ENCODE measurements around the gene INCA1.

Gene INCA1

DNA sequence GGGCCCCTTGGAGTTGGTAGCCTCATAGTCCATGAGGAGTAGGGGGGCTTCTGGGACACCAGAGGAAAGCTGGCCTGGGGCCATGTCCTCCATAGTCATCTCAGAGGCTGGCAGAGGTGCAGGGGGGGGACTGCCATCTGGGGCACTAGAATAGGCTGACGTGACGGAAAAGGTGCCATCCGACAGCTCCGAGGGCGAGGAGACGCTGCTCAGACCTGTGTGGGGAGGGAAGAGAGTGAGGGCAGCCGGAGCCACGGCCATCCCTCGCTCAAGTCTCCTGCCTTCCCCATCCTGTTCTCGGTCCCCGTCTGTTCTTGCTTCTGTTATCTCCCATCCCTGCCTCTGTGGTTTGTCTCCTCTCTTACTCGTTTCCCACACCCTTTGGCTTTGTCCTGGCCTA, 25.0 kb downstream of the INCA1 start:
- in situ Hi-C loops (cut with MboI; ENCODE audit: low sequenced_read_pairs), result no loop called here

DNA sequence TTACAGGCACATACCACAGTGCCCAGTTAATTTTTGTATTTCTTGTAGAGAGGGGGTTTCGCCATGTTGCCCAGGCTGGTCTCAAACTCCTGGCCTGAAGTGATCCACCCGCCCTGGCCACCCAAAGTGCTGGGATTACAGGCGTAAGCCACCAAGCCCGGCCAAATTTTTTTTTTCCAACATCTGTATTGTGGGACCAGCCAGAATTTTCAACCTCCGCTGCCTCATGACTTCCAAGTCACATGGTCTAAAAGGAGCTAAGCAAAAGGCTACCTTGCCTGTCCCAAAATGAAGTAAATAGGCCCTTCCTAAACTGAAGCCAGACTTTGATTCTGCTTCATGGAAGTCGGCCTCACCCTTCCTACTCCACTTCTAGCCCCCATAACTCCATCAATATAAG, 25.5 kb downstream of the INCA1 start:
- in situ Hi-C loops (cut with MboI; ENCODE audit: low sequenced_read_pairs), result no loop called here

DNA sequence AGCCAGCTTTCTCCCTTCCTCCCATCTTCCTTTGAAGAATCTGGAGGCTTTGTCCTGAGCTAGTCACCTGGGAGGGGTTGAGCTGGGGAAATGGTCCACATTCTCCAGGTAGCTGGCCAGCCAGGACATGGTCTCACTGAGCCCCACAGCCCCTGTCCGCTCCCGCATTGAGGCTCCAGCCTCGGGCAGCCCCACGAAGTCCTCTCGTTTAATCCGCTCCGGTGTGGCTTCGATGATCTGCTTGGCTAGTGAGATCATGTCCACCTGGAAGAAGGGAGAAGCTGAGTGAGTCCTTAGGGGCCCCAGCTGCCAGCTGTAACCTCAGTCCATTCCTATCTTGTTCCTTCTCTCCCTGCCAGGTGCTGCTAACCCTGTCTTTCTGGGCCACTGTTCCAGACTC, 27.0 kb downstream of the INCA1 start:
- in situ Hi-C loops (cut with MboI; ENCODE audit: low sequenced_read_pairs), result no loop called here

DNA sequence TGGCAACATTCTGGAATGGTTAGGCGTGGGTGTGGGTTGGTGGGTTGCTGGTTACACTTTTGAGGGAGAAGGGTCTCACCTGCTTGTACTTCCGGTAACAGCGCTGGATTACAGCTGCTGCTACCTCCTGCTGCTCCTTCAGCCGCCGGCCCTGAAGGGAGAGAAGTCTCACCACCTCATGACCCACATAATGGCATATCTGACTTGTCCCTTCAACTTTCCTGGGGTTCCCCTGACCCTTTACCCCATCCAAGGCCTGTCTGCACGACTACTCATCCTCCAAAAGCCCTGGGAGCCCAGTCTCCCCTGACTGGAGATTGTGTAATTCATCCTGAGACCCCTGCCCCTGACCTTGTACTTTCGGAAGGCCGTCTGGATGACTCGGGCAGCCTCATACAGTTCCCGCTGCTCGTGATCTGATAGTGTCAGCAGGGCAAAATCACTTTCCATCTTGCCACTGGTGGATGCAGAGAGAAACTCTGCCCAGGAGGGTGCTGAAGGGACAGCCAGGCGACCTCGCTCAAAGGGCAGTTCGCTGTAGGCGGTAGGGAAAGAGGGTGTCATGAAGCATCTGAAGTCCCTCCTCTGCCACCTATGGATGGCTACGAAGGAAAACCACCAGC, 27.7 kb downstream of the INCA1 start:
- in situ Hi-C loops (cut with MboI; ENCODE audit: low sequenced_read_pairs), result no loop called here

DNA sequence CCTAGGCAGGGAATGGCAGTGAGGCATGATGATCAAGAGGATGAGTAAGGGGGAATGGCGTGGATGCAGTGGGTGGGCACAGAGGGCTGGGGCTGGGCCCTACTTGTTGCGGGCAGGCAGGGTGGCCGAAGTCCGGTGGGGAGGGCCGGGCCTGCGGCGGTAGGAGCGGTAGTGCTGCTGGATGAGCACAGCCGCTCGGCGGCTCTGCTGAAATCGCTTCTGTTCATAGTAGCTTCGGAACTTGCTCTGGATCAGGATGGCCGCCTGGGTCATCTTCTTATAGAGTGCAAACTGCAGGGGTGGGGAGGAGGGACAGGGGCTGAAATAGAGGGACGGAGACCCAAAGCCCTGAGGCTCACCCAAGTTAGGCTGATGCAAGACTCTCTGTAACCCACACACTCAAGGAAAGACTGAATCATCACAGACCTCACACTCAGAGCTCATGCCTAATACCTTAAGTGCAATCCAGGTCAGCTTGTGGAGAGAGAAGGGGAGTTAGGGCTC, 28.2 kb downstream of the INCA1 start:
- in situ Hi-C loops (cut with MboI; ENCODE audit: low sequenced_read_pairs), result no loop called here

DNA sequence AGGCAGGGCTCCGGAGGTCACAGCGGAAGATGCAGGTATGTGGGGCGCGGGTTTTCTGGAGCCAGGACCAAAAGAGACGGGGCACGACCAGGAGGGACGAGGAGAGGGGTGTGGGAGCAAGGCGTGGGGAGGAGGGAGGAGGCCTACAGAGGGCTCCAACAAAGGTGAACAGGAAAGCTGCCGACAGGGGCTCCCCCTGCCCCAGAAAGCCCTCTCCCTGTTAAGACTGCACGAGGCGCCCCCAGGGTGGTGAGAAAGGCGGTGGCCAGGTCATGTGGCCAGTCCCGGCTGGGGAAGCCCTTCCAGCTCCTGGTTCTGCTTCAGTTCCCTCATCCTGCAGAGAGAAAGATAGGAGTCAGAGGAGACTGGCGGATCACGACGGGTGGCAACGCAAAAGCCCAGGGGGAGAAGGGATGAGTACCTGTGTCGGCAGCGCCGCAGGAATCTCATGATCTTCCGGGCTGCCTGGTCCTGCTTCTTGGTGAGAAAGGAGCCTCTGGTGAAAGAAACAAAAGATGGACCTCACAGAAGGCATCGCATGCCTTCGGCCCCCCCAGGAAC, 28.8 kb downstream of the INCA1 start:
- in situ Hi-C loops (cut with MboI; ENCODE audit: low sequenced_read_pairs), result no loop called here

DNA sequence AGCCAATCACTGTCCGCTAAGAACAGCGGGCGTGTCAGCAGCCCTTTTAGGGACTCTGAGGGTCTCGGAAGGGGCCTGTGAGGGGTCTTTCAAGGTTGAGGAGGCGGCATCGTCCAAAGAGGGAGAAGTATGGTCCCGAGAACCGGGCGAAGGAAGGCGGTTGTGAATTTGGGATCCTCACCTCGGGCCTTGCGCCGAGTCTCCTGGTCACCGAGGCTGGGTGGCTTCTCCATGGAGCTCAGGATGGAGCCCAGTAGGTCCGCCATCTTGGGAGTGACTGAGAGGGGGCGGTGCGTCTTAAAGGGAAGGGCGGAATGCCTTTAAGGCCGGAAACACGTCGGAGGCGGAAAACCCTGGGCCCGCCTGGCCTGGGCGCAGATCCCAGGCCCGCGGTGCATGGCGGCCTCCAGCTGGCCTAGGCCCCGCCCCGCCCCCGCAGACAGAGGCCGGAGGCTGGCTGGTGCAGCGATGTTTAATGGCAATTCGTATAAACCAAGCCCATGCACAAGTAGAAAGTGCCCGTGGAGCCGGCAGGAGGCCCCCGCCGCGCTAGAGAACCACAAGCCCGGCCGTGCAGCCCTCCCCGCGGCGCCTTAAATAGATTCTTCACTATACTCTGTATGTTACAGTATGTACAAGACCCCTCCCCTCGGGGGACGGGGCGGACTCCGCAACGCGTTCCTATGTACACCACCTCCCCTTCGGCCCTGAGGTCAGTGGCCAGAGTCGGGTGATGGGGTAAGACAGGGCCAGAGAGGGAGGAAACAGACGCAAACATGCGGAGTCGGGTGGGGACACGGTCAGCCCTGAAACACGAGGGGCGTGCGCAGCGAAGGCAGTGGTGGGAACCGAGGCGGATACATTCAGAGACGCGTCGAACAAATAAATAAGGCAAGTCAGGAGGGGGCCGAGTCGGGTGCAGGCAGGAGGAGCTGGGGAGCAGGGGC, 29.5 kb downstream of the INCA1 start, which contains the start of gene SPAG7:
SPAG7 (minus strand) TSS at position 279 of the 947 bp plus-strand sequence; CDS start at position 266, 13 bp downstream.
- in situ Hi-C loops (cut with MboI; ENCODE audit: low sequenced_read_pairs), result no loop called here

DNA sequence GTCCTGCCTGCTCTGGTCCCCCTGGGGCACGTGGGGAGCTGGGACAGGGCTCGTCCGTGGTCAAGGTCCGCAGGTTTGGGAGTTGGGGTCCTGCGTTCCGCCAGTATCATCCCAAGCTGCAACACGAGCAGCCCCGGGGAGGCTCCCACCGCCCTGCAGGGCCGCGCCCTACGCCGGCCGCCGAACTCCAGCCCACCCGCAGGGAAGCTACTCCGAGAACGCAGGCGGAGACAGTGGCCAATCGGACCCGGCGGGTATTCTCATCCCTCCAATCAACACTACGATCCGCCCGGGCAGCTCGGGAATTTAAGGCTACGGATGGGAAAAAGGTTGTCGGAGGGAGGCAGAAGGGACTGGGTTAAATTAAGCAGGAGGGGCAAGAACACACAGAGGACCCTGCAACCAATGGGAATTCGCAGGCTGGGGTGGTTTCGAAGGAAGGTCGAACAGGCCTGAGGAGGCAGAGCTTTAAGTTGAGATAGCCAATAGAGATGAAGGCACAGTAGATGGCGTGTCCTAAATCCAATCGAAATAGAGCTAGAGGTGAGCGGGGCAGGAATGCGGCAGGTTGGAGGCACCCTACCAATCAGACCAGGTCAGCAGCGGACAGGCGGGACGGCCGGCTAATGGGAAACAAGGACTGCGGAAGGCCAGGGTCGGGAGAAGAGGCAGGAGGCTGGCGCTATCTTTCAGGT, 30.3 kb downstream of the INCA1 start:
- in situ Hi-C loops (cut with MboI; ENCODE audit: low sequenced_read_pairs), result no loop called here

DNA sequence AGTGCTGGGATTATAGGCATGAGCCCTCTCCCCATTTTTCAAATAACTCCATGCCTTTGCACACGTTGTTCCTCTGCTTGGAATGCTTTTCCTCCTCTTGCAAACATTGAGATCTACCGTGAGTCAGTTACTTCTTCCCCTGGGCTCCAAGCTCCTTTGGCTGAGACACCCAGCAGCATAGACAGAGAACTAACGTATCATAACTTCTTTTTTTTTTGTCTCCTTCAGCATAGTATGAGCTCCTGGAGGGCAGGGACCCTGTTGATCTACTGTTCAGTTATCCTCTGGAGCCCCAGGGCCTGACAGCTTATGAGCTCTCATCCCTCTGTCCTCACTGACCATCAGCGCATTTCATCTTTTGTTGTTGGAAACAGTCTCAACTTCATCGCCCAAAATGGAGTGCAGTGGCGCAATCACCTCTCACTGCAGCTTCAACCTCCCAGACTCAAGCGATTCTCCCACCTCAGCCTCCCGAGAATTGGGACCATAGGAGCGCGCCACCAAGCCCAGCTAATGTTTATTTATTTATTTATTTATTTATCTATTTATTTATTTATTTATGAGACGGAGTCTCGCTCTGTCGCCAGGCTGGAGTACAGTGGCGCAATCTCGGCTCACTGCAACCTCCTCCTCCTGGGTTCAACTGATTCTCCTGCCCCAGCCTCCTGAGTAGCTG, 31.9 kb downstream of the INCA1 start:
- in situ Hi-C loops (cut with MboI; ENCODE audit: low sequenced_read_pairs), result no loop called here

DNA sequence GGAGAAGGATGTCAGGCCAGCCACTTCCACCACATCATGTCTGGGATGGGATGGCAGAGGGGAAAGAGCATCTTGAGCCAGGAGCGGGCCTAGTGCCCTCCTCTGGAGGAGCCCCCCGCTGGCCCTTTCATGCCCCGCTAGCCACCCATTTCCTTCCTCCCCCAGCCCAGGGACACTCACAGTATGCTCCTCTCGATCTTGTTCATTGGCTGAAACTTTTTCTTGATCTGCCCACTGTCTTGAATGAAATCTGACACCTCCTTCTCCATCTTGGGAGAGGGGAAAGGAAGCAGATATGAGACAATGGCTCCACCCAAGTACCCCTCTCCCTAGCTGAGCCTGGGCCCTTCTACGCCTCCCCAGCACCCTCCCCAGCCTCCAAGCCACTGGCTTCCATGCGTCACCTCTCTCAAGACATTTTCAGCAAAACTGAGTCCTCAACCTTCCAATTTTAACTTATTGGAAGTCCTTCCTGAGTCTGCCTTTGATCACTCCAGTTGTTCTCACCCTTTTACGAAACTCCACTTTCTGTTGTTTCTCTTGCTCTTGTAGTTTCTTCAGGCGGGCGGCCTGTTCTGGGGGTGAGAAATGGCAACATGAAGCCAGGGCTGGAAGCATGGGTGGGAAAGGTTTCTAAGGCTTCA, 36.9 kb downstream of the INCA1 start:
- in situ Hi-C loops (cut with MboI; ENCODE audit: low sequenced_read_pairs), result no loop called here

DNA sequence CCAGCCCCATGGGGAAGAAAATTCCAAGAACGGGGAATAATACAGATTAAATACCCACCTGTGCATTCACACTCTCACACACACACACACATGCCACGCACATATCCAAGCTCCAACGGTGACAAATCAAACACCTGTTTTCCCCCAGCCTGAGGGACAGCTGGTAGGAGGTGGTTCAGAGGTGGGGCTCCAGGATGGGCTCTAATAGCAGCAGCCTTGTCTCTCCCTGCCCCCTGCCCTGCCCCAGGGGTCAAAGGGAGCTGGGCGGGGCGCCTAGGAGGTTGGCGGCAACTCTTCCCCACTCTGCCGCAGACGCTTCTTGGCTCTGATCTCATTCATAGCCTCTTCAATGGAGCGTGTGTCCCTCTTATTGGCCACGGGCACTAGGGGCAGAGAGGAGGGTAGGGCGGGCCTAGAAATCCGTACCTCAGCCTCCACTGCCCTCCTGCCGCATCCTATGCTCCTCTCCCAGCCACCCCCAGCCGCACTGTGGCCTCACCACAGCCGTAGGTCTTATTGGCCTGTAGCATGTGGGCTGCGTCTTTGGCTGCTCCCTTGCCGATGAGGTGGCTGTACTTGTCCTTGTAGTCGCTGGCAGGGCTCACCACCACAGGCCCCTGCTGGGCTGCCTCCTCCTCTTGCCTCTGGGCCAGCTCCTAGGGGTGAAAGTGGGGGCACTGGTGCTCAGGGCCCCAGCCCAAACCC, 37.9 kb downstream of the INCA1 start:
- in situ Hi-C loops (cut with MboI; ENCODE audit: low sequenced_read_pairs), result no loop called here

DNA sequence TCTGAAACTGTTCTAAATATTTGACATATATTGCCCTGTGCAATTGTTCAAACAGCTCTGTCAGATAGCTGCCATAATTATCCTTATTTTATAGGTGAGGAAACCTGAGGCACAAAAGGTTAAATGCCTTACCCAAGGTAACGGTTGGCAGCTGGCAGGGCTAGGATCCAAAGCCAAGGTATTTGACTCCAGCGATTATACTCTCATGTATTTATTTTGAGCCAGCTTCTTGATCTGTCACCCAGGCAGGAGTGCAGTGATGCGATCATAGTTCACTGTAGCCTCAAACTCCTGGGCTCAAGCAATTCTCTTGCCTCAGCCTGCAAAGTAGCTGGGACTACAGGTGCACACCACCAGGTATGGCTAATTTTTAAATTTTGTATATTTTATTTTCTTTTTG, 39.2 kb downstream of the INCA1 start:
- in situ Hi-C loops (cut with MboI; ENCODE audit: low sequenced_read_pairs), result no loop called here

DNA sequence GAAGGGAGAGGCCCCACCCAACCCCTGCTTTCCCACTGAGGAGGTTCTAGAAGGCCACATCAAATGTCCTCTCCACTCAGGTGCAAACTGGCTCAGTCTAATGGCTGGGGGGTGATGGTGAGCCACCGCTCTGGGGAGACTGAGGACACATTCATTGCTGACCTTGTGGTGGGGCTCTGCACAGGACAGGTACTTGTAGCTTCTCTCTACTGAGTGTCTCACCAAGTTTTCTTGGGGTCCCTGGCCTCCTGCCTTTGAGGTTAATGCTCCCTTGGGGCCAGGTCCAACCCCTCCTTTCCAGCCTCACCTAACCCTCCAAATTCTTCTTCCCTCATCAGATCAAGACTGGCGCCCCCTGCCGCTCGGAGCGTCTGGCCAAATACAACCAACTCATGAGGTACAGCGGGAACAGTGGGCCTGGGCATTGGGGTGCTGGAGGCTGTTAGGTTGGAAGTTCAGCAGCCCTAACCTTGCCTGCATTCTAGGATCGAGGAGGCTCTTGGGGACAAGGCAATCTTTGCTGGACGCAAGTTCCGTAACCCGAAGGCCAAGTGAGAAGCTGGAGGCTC, 40.7 kb downstream of the INCA1 start:
- in situ Hi-C loops (cut with MboI; ENCODE audit: low sequenced_read_pairs), result no loop called here

DNA sequence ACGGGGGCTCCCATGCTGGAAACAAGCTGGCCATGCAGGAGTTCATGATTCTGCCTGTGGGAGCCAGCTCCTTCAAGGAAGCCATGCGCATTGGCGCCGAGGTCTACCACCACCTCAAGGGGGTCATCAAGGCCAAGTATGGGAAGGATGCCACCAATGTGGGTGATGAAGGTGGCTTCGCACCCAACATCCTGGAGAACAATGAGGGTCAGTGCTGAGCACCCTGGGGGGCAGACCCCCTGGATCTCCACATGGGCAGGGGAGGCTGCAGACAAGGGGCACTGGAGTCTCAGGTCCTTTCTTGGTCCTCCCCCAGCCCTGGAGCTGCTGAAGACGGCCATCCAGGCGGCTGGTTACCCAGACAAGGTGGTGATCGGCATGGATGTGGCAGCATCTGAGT, 42.2 kb downstream of the INCA1 start:
- in situ Hi-C loops (cut with MboI; ENCODE audit: low sequenced_read_pairs), result no loop called here

DNA sequence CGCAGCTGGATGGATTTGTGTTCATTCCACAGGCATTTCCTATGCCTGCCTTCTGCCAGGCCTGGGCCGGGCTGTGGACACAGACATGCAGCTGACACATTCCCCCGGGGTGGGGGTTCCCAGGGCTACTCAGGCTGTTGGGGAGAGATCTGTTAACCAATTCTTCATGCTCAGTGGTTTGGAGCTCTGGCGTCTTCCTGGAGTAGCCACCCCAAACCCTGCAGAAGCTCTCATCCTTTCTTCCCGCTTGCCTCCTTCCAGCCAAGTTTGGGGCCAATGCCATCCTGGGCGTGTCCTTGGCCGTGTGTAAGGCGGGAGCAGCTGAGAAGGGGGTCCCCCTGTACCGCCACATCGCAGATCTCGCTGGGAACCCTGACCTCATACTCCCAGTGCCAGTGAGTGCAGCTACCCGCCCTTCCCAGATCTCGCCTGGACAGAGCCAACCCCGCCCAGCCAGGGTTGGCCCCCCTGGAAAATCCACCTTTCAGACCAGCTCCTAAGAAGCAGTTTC, 43.8 kb downstream of the INCA1 start:
- in situ Hi-C loops (cut with MboI; ENCODE audit: low sequenced_read_pairs), result no loop called here

DNA sequence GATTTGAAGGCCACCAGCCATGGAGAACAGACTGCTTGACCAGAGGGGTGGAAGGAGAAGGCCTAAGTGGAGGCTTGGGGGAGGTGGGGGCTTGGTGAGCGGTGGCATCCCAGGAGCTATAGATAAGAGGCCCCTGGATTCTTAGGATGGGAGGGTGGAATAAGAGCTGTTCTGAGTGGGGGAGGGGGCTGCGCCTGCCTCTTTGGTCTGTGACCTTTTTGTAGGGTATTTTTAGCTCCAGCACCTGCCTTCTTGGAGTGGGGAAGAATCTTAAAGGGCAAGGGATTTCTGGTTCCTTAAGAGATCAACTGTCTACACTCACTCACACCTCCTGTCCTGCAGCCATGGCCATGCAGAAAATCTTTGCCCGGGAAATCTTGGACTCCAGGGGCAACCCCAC, 45.8 kb downstream of the INCA1 start:
- in situ Hi-C loops (cut with MboI; ENCODE audit: low sequenced_read_pairs), result no loop called here

DNA sequence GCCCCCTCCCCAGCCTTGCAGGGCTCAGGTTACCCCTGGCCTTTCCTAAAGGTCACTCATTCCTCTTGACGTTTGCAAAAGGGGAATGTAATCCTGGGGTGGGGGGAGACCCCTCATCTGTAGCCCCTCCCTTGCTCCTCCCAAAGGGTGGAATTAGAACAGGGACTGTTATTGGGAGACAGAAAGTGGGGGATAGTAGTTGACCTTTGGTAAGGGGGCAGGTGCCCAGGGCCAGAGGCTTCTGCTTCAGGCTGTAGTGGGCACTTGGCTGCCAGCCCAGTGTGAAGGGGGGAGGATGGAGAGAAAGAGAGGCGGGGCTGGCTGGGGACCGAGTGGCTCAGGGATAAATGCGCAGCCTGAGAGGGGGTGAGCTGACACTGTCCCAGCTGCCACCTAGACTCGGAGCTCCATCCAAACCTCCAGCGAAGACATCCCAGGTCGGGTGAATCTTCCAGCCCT, 46.5 kb downstream of the INCA1 start, which contains the start of gene ENO3:
ENO3 (plus strand) TSS at position 374 of the 459 bp plus-strand sequence. CDS start 711 bp downstream, outside the sequence.
- in situ Hi-C loops (cut with MboI; ENCODE audit: low sequenced_read_pairs), result no loop called here

DNA sequence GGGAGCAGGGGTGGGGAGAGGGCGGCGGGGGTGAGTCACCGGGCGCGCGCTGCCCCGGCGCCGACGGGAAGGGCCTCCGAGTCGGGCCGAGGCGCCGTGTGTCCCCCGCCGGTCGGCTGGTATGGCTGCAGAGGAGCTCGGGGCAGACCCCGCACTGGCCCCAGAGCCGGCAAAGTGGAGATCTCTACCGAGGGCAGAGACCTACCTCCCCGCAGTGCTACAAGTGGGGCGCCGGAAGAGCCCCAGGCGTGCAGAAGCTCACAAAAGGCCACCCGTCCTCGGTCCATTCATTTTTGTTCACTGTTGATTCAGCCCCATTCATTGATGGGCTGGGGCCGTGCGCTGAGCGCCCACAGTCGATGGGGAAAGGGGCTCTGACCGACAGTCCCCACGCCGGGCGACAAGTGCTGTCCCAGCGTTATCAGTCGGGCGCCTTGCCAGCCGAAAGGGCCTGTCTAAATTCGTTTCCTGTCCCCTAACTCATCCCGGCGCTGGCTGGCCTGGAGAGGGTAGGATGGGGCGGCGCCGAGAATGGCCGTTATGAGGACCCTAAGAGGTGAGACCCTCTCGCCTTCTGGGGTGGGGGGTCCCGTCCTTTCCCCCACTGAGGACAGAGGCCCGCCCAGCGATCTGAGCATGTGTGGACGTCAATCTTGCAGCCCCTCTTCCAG, 47.1 kb downstream of the INCA1 start:
- in situ Hi-C loops (cut with MboI; ENCODE audit: low sequenced_read_pairs), result no loop called here
